GM12865 (cell line): ENCODE results near the gene ANGPTL2.
"Not testable (repeated sequence)": the region's sequence is repeated elsewhere in the genome, so short reads cannot be mapped to it uniquely, and the experiment has no call there.

ENCODE experiments used
- DNase-seq: peaks from one replicate; pipeline ENCODE4 v3.0.0; 2010; ENCODE audit warnings: low read depth
- H3K4me3 ChIP-seq: 2 replicates; pipeline ENCODE4 v1.5.1; 2011; ENCODE audit warnings: mild to moderate bottlenecking, low read depth, low read length, control low read depth
- CTCF ChIP-seq: IDR thresholded peaks from 2 replicates; pipeline ENCODE4 v1.5.1; 2011; ENCODE audit warnings: low read length, control low read depth, low read depth, inconsistent platforms; ENCODE audit not compliant: insufficient read depth; ENCODE audit errors: missing control alignments

The ANGPTL2 gene

GRCh38 chr9:127154003-127154389 lies 31.6 kb upstream of the ANGPTL2 start:
- no peak for TF ChIP-seq CTCF
- no peak for DNase-seq
- H3K4me3 ChIP-seq = no peak overlapping the region

- DNase-seq = no peak
- no peak for TF ChIP-seq CTCF
- H3K4me3 ChIP-seq = no peak overlapping the region
Measured at GRCh38 chr9:127153501-127153900, 31.1 kb upstream of the ANGPTL2 start.

DNA sequence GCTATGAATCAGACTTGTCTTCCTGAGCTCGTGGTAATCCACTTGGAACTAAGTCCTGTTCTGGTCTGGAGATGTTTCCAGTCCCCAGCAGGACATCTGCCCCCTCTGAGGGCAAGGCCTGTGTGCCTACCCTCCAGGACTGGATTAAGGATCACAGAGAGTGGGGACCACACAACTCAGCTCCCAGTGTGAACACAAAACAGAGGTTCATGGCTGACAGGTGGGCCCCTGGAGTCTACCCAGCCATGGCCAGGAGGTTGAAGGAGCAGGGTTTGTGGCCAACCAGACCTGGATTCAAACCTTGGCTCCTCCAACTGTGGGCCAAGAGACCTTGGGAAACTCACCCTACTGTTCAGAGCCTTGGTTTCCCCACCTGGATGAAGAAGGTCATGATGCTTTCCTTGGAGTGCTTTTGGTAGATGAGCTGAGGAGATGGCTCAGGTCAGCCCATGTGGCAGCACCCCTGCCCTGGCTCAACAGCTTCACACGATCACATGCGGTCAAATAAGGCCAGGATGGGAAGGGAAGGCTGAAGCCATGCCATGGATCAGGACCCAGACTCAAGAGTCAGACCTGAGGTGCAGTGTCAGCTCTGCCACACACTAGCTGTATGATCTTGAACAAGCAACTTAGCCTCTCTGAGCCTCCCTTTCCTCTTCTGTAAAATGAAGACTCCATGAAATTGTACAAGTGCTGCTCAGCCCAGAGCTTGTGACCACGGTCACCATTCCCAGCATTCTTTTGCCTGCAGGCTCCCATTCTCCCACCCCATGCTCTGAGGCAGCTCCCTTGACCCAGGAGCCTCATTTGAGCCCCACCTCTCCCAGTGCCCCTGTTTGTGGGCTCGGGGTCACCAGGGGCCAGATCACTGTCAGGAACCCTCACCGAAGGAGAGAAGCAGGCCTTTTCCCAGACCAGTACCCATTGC lies 27.3 kb upstream of the ANGPTL2 start:
- no peak overlapping the region for H3K4me3 ChIP-seq
- no peak for TF ChIP-seq CTCF
- DNase-seq = no peak

DNA sequence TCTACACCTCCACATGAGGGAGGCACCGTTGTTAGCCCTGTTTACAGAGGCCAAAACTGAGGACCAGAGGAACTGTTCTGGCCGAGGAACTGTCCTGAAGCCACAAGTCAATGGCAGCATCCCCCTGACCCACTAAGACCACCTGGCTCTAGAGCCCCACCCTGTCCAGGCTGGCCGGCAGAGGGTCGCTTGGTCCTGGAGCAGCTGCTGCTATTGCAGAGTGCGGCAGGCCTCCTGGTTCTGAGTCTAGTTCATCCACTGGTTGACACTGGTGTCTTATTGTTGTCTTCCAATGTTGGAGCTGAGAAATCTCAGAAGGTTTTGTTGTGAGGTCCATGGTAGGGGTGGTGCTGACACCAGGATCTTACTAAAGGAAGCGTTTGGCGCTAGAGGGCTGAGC lies 26.6 kb upstream of the ANGPTL2 start:
- H3K4me3 ChIP-seq = no peak overlapping the region
- no peak for TF ChIP-seq CTCF
- DNase-seq = no peak

- TF ChIP-seq CTCF = no peak
- no peak for DNase-seq
- no peak overlapping the region for H3K4me3 ChIP-seq
Measured at GRCh38 chr9:127148014-127148413, 25.6 kb upstream of the ANGPTL2 start.

DNA sequence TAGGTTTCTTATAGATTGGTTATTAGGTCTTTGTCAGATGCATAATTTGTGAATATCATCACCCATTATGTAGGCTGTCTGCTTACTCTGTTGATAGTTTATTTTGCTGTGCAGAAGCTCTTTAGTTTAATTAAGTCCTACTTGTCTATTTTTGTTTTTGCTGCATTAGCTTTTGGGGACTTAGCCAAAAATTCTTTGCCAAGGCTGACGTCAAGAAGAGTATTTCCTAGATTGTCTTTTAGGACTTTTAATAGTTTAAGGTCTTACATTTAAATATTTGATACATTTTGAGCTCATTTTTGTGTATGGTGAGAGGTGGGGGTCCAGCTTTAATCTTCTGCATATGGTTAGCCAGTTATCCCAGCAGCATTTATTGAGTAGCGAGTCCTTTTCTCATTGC lies 24.8 kb upstream of the ANGPTL2 start:
- no peak for DNase-seq
- no peak overlapping the region for H3K4me3 ChIP-seq
- no peak for TF ChIP-seq CTCF

DNA sequence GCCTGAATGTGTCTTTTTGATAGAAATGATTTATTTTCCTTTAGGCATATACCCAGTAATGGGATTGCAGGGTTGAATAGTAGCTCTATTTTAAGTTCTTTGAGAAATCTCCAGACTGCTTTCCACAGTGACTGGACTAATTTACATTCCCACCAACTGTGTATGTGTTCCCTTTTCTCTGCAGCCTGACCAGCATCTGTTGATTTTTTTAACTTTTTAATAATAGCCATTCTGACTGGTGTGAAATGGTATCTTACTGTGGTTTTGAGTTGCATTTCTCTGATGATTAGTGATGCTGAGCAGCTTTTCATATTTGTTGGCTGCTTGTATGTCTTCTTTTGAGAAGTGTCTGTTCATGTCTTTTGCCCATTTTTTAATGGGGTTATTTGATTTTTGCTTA lies 24.4 kb upstream of the ANGPTL2 start:
- not testable (repeated sequence) for H3K4me3 ChIP-seq, DNase-seq
